HG02642 (cell line): ENCODE results near the gene IL17D.
"Not testable (repeated sequence)": the region's sequence is repeated elsewhere in the genome, so short reads cannot be mapped to it uniquely, and the experiment has no call there.

Experiments used
- ATAC-seq: cut with Tn5 transposase; IDR thresholded peaks from one replicate; pipeline ENCODE4 v1.9.1; 2021; ENCODE audit warnings: mild to moderate bottlenecking; ENCODE audit not compliant: unreplicated experiment, poor library complexity

The IL17D gene, protein sequence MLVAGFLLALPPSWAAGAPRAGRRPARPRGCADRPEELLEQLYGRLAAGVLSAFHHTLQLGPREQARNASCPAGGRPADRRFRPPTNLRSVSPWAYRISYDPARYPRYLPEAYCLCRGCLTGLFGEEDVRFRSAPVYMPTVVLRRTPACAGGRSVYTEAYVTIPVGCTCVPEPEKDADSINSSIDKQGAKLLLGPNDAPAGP

DNA sequence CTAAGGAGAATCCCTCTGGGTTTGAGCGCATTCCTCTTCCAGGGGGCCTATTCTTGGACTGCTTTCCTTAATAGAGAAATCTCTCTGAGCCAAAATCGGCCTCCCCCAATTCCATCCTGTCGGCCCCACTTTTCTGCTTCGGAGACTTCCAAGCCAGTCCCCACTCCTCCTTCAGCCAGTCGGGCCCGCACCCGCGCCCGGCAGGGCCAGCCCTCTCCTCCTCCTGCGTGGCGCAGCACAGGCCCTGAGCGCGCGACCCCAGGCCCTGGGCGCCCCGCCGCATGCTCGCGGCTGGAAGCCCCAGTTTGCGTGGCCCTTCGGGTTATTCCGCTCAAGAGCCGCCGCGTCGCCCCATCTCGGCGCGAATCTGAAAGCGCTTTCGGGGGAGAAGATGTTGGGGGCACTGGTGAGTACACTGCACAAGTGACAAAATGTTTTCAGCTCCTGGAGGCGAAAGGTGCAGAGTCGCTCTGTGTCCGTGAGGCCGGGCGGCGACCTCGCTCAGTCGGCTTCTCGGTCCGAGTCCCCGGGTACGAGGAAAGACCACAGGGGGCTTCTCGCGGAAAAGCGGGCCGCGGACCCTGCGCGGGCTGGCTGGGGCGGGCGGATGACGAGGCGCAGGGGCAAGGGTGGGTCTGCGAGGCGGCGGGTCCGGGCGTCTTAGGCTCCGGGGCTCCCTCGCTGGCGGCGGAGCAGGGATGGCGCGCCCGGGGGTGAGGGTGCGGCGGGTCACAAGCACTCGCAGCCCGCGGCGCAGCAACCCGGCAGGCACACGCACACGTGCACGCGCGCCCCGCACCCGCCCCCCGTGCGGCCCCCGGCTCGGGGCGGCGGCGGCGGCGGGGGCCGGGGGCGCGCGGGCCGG lies at the start of gene IL17D:
Gene IL17D (plus strand): TSS at position 785 of the 865 bp plus-strand sequence. CDS start 303 bp downstream, outside the sequence.
- ATAC-seq = peak; percentile 31

DNA sequence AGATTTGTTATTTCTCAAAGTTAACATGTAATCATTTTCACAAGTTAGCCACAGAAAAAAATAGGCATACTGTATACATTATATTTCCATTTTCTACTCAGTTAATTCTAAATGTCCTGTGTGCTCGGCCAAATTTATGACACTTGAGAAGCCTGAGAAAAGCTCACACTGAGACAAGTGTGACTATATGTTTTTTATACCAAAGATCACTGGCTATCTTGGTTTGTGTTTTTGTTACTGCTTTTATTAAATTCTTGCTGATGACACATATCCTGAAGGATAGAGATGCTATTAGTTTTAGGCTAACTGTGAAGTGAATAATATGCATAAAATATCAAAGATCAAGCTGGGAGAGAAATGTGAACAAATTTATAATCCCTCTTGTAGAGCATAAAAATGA lies 49.3 kb upstream of the IL17D start:
- no peak for ATAC-seq

GRCh38 chr13:20658451-20659040 lies 45.0 kb upstream of the IL17D start:
- no peak for ATAC-seq

DNA sequence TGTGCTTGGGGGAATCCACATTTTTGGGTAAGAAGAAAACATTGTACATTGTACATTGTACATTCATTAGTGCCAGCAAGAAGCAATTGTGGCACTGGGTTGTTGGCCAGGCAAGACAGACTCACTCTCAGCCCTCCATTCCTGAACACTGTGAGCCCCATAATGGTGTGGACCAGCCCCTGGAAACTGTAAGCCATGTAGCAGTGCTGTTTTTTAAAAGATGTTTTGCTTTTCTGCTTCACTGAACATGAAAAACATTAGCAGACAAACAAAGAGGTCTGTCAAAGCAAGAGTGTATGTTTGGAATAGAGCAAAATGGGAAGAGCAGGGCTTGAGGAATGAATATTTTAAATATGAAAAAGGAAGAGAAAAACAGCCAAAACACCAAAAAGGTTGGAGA lies 39.1 kb upstream of the IL17D start:
- ATAC-seq = no peak

DNA sequence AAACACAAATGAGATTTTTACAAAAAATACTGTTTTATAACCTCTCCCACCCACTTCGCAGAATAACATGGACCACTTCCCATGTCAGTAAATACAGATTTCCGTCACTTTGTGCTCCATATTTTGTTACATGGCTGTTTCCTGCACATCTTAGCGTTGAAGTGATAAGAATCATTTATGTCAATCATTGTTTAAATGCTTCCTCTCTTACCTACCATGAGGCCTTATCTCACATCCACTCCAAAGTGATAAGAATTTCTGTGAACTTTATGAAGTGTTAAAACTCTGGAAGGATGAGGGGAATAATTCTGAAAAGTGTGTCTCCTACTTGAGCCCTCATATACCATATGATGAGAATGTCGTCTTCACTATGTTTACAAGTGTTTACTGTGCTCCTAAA lies 36.6 kb upstream of the IL17D start:
- no peak for ATAC-seq

DNA sequence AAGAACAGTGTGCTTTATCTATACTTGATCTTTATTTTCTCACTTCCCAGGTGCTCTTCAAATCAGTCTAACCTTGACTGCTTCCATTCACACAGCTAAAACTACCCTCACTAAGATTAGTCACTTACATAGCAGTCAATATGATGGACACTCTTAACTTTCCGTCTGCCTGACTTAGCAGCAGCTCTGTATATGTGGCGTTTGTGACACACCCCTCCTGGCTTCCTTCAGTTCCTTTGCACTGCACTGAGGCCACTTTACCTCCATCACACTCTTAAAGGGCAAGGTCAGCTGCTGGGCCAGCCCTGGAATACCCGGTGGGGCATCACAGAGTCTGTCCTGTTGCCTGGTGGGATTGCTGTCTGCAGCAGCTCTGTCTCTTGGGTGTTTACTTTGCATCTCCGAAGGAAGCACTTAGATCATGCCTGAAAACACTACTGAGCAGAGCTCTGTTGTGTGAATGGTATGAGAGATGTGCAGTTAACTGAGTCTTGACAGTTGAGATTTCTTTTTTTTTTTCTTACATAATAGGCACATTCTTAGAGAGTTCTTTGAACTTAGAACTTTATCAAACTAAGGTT lies 35.6 kb upstream of the IL17D start:
- ATAC-seq = no peak

DNA sequence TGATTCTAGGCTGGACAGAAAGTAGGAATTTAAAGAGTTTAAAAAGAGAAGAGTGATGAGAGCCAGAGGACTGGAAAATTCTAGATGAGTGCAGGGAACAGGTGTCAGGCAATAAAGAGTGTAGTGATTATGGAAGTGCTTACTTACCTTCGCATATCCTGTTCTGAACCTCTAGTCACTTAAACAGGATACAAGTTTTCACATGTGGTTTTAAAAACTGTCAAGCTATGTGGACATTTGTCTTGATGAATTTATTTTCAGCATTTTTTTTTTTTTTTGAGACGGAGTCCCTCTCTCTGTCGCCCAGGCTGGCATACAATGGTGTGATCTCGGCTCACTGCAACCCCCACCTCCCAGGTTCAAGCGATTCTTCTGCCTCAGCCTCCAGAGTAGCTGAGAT lies 34.3 kb upstream of the IL17D start:
- no peak for ATAC-seq

- no peak for ATAC-seq
These were observed 31.7 kb upstream of the IL17D start for GRCh38 chr13:20671789-20672188.

DNA sequence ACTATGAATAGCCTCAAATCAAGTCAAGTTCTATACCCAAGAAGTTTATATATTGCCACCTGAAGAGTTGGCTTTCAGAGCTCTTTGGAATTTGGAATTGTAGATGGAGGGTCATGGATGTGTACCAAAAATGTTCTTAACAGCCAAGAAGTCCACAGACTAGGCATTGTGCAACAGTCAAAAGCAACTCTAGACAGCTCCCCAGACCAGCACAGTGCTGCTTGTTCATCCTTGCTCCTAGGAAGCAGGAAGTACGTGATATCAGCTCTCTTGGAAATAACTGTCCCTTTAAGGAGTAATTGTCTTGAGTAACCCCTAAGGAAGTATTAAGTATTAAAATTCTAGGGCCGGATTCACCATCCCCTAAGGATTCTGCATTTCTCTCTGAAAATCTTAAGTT lies 30.7 kb upstream of the IL17D start:
- ATAC-seq = no peak

- ATAC-seq = no peak
These were observed 29.8 kb upstream of the IL17D start for GRCh38 chr13:20673715-20674114.

GRCh38 chr13:20676213-20676612 lies 27.3 kb upstream of the IL17D start:
- no peak for ATAC-seq

DNA sequence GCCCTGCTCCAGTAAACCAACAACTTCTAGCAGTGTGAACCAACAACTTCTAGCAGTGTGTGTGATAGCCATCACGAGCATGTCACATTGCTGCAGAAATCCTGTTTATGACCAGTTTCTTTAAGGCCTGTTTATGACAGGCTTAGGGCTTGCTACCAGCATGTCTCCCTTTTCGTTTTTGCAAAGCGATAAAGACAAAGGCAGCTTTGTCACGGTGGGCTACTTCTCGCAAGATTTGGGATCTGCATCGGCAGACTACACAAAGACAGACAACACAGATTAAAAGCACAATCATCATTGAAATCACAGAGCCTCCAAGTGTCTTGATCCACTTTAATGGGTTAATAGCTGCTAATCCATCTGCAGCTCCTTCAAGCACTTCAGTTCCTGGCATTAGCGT lies 24.9 kb upstream of the IL17D start:
- not testable (repeated sequence) for ATAC-seq

GRCh38 chr13:20679879-20680278 lies 23.6 kb upstream of the IL17D start:
- no peak for ATAC-seq

DNA sequence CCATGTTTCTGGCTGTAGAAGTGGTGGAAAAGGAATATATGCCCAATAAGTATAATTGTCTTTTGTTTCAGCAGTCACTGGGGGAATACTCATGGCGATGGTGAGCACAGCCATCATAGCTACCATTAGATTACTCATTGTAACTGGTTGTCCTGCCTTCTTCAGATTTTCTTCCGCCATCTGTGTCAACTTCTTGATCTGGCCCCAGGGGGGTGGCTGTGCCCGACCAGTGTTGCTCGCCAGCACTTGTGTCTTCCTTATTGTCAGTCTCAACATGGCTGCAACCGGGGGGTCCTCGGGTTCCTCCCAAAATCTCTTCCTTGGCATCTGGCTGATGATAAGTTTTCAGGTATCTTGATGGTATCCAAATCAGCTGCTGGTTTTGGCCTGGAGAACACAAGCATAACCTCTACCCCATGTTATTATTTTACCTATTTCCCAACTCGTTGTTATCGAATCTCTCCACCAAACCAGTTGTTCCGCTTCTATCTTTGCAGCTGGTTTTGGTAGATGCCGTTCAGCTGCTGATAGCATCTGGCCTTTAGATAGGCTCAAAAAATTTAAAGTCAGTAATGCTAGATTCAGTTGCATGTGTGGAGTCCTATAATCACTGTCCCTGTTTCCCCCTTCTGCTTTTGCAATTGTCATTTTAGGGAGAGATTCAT lies 23.0 kb upstream of the IL17D start:
- no peak for ATAC-seq

GRCh38 chr13:20681481-20681880 lies 22.0 kb upstream of the IL17D start:
- ATAC-seq = not testable (repeated sequence)

- no peak for ATAC-seq
These were observed 21.4 kb upstream of the IL17D start for GRCh38 chr13:20682061-20682460.

DNA sequence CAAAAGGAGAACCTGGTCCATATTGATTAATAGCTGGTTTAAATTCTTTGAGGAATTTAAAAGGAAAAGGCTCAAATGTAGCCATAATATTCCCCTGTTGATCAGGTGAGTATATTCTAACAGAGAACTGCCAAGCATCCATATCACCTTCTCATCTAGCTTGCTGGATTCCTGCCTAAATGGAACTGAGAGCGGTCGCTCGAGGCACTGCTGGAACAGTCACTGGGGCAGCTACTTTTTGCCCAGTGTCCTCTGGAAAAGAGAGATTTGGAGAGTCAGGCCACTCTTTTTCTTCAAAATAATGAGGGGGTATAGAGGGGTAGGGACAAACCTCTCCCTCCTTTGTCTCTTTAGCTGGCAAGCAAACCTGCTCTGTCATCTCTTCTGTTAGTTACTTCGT lies 19.5 kb upstream of the IL17D start:
- ATAC-seq = no peak

GRCh38 chr13:20684546-20684945 lies 19.0 kb upstream of the IL17D start:
- no peak for ATAC-seq

GRCh38 chr13:20685092-20685491 lies 18.4 kb upstream of the IL17D start:
- no peak for ATAC-seq

DNA sequence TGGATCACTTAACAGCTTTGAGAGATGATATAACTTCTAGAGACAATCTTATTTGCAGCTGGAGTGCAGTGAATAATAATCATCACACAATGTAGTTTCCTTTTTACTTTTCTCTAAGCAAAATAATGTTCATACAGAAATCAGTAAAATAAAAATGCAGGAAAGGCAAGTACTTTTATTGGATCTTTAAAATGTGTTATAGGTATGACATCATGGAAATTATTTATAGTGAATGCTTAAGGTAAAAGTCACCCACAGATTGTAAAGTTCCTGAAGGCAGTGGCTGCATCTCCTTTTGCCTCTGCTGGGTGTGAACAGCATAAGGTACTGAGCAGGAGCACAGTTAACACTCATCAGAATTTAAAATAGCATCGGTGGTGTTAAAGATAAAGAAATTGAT lies 17.3 kb upstream of the IL17D start:
- no peak for ATAC-seq
